ENCODE measurements around the gene TMEM240.
"Not testable (repeated sequence)": the region's sequence is repeated elsewhere in the genome, so short reads cannot be mapped to it uniquely, and the experiment has no call there.

TMEM240 gene

DNA sequence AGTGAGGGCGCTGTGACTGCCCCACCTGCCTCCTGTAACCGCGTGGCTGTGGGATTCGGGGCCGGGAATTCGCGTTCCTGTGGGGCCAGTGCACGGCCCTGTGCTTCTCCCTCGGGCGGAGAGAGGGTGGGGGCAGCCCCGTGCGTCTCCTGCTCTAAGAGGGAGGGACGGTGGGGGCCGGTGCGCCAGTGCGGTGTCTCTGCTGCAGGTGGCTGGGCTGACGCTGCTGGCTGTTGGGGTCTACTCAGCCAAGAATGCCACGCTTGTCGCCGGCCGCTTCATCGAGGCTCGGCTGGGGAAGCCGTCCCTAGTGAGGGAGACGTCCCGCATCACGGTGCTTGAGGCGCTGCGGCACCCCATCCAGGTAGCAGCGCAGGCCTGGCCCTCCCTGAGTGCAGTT, 17.9 kb downstream of the TMEM240 start:
- not testable (repeated sequence) for DNase-seq

DNA sequence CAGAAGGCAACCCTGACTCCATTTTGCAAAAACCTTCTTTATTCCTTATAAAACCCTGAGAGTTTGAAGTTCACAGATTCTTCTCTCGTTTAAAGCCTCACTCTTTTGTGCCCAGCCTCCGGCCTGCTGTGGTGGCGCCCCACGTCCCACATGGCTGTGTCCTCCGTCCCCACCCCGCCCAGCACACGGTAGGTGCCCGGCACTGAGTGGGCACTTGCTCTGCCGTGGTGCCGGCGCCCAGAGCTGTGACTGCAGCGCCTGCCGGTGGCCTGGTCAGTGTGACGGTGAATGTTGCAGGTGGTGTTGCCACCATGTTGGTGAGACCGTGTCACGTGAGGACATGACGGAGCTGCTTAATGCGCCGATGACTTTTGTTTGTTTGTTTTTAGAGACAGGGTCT, 19.1 kb downstream of the TMEM240 start:
- DNase-seq = no peak

DNA sequence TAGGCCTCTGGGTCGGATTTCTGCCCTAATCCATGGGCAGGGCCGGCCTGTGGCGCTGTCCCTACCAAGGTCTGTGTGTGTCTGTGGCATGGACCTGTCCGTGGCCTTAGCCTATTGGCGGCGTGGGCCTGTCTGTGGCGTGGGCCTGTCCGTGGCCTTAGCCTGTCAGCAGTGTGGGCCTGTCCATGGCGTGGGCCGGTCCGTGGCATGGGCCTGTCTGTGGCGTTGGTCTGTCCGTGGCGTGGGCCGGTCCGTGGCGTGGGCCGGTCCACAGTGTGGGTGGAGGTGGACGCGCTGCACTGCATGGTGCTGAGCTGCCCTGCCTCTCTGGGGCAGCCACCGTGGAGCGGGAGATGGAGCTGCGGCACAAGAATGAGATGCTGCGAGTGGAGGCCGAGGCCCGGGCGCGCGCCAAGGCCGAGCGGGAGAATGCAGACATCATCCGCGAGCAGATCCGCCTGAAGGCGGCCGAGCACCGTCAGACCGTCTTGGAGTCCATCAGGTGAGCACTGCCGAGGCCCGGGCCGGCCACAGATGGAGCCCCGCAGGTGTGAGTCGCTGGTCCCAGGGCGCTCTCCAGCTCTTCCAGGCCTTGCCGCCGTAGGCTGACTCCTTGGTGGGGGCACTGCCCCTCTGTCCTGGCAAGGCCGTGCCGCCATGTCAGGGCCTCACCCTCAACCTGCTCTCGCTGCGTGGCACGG, 20.5 kb downstream of the TMEM240 start:
- not testable (repeated sequence) for DNase-seq

GRCh38 chr1:1518621-1519007, 21.8 kb downstream of the TMEM240 start:
- not testable (repeated sequence) for DNase-seq

- DNase-seq = no peak
Observed at GRCh38 chr1:1517973-1518620, 22.3 kb downstream of the TMEM240 start.

- not testable (repeated sequence) for DNase-seq
Observed at GRCh38 chr1:1516923-1517322, 23.5 kb downstream of the TMEM240 start.

- DNase-seq = not testable (repeated sequence)
Observed at GRCh38 chr1:1514376-1514775, 26.0 kb downstream of the TMEM240 start.

DNA sequence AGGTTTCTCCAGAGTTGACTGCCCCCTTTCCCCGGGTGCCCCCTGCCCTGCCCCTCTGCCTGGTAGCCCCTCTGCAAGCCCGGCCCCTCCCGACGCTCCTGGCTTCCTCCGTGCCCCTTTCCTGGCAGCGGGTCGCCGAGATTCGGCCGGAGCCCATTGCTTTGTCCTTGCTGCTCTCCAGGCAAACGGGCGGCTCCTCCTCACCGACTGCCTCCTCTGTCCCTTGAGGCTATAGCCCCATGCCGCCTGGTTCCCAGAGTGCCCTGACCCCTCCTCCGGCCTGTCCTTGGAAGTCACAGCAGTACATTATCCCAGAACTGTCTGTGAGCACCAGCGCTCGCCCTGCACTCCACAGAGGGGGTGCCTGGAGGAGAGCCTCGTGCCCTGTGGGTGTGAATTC, 26.7 kb downstream of the TMEM240 start:
- DNase-seq = not testable (repeated sequence)

DNA sequence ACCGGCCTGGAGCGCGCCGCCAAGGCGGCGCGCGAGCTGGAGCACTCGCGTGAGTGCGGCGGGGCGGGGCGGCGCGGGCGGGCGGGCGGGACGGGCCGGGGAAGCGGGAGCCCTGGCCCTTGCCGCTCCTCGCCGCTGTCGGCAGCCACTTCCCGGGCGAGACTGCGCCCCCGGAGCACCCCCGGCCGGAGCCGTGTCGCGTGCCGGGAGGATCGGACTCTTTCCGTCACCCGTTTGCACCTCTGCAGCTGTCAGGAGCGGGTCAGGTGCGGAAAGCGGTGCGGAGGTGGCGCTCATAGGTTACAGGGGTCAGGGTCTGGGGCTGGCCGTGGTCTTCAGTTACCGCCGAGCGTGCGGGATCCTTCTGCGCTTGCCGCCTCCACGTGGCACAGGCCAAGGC, 28.0 kb downstream of the TMEM240 start:
- DNase-seq = not testable (repeated sequence)

DNA sequence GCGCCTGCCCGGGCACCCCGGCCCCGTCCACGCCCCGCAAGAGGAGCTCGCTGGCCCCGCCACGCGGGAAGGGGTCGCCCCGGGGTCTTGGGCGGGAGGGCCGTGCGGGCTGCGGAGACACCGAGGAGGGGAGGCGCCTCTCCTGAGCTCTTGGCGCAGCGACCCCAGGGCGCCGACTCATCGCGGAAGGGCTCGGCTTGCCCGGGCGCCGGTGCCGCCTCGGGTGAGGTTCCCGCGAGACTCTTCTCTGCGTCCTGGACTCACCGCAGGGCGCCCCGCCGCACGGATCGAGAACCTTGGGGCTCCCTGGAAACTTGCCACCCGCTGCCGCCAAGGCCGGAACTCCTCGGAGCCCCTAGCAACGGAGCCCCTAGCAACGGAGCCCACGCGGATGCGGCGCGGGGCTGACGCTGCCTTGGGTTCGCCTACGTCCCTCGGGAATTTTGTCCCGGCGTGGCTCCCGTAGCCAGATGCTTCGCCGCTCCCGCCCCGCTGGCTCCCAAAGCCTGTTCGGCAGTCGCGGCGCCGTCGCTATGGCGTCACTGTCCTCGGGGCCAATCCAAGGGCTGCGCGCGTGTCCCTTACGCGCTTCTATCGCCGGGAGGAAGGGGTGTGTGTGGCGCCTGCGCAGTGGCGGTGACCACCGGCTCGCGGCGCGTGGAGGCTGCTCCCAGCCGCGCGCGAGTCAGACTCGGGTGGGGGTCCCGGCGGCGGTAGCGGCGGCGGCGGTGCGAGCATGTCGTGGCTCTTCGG, 28.7 kb downstream of the TMEM240 start, which contains the start of gene ATAD3A:
Gene ATAD3A (plus strand): TSS at position 630 of the 753 bp plus-strand sequence. CDS start 107 bp downstream, at position 737.
- DNase-seq = peak; percentile 98

- DNase-seq = no peak
Observed at GRCh38 chr1:1510912-1511532, 29.4 kb downstream of the TMEM240 start.

- DNase-seq = not testable (repeated sequence)
Observed at GRCh38 chr1:1509465-1509850, 31.0 kb downstream of the TMEM240 start.

GRCh38 chr1:1508775-1509464, 31.5 kb downstream of the TMEM240 start:
- not testable (repeated sequence) for DNase-seq

GRCh38 chr1:1507305-1507704, 33.1 kb downstream of the TMEM240 start:
- DNase-seq = no peak

GRCh38 chr1:1505801-1506200, 34.6 kb downstream of the TMEM240 start:
- DNase-seq = not testable (repeated sequence)

- DNase-seq = not testable (repeated sequence)
Observed at GRCh38 chr1:1505366-1505798, 35.0 kb downstream of the TMEM240 start.

- DNase-seq = peak; percentile 55
Observed at GRCh38 chr1:1504777-1505365, 35.6 kb downstream of the TMEM240 start.

DNA sequence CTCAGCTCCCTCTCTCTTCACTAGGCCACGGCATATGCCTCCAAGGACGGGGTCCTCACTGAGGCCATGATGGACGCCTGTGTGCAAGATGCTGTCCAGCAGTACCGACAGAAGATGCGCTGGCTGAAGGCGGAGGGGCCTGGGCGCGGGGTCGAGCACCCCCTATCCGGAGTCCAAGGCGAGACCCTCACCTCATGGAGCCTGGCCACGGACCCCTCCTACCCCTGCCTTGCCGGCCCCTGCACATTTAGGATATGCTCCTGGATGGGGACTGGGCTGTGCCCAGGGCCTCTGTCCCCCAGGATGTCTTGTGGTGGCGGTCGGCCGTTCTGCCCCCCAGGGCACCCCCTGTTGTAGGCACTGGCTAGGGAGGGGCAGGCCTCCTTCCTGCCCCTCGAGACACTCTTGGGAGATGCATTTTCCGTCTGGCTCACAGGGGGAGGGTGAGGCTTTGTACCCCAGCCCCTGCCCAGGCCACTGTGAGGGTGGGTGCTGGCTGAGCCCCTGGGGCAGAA, 44.9 kb downstream of the TMEM240 start:
- not testable (repeated sequence) for DNase-seq

DNA sequence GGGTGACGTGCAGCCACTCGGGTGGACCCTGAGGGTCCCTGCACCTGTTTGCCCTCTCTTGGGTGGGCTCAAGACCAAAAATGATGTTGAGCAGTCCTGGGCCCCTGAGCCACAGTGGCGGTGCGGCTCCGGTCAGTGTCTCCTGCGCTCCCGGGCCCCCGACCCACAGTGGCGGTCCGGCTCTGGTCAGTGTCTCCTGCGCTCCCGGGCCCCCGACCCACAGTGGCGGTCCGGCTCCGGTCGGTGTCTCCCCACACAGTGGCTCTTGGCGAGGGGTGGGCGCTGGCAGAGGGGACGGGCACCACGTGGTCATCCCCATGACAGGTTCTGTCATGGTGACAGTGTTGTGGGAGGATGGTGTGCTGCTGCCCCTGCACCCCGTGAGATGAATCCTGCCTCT, 46.1 kb downstream of the TMEM240 start:
- not testable (repeated sequence) for DNase-seq

DNA sequence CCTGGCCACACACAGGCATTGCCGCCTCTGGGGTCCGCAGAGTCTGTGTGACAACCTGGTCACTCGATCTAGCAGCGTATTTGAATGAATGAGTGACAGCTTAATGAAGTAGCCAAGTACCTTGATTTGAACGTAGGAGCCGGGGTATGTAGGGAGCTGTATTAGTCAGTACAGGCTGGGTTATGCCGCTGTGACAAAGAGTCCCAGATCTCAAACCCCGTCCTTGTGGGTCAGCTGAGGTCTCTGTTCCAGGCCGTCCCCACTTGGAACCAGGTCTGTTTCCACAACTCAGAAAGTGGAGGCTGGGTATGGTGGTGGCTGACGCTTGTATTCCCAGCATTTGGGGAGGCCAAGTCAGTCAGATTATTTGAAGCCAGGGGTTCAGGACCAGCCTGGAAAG, 48.8 kb downstream of the TMEM240 start:
- no peak for DNase-seq

GRCh38 chr1:1490633-1491230, 49.7 kb downstream of the TMEM240 start:
- no peak for DNase-seq

Data from NCI-H226 (cell line).